Progenitor cell of endocrine pancreas (in vitro differentiated cells): ENCODE measurements around the gene ATAT1. TPM values are rescaled to one million over a fixed set of nuclear protein-coding genes. Genes with fewer than 3 reads are reported as not detected.

Experiments used
- DNase-seq: peaks from one replicate; pipeline ENCODE4 v3.0.0; 2021; ENCODE audit warnings: low spot score; ENCODE audit not compliant: unreplicated experiment
- H3K27ac Mint-ChIP-seq: 2 replicates; pipeline ENCODE4 v1.8.0; 2021; ENCODE audit warnings: mild to moderate bottlenecking, moderate library complexity, mixed read lengths
- H3K27me3 Mint-ChIP-seq: 2 replicates; pipeline ENCODE4 v1.8.0; 2021; ENCODE audit warnings: mixed read lengths
- H3K36me3 Mint-ChIP-seq: 2 replicates; pipeline ENCODE4 v1.8.0; 2022; ENCODE audit warnings: mixed read lengths; ENCODE audit not compliant: insufficient read depth
- H3K4me1 Mint-ChIP-seq: 2 replicates; pipeline ENCODE4 v1.8.0; 2021; ENCODE audit warnings: low read depth, mixed read lengths
- H3K4me3 Mint-ChIP-seq: 2 replicates; pipeline ENCODE4 v1.8.0; 2021; ENCODE audit warnings: low read depth, mild to moderate bottlenecking, moderate library complexity, mixed read lengths
- H3K9me3 Mint-ChIP-seq: 2 replicates; pipeline ENCODE4 v1.8.0; 2021; ENCODE audit warnings: low read depth, mixed read lengths
- total RNA-seq: library from RNA; stranded (reverse); gene quantifications from 2 replicates; pipeline ENCODE4 v1.2.1, GENCODE V29; 2021
- TF ChIP-seq, protein P1 (sequence below): fragments of 200-600 bp; sonication (generic); IDR thresholded peaks from one replicate; pipeline ENCODE4 v1.5.0; 2021; ENCODE audit warnings: antibody characterized with exemption, mild to moderate bottlenecking; ENCODE audit not compliant: unreplicated experiment

The ATAT1 gene
- total RNA-seq, 1 donor from 2014 or later = 71.2 TPM

DNA sequence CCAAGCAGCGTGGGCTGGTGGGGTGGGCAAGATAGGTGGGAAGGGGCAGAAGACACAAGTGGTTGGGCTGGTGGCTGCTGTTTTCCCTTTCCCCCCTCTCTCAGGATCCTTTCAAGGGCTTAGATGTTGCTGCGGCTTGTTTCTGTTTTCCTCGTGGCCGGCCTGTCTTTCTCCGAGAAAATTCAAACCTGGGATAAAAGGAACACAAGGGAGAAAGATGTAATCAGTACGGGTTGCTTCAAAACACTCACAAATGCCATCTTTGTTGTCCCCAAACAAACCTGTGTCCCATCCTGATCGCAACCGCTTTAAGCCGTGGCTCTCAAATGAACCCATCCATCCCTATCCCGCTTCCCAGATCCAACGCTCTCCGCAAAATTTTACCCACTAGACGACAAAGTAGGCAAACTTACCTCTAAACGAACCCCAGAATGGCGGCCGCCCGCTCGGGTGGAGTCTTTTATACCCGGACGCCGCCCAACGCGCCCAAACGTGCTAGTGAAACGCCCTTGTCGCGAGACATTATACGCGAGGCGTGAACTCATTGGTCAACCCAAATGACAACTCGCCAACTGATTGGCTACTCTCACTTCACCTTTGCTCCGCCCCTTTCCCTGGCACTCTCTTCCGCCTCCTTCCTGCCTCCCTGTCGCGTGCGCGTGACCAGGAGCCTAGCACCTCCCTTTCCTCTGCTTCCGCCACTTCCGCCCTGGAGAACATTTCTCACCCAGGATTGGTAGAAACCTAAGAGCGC, 9.7 kb upstream of the ATAT1 start, which contains the start of gene PPP1R10:
TSS of gene PPP1R10 (minus strand) at position 433 of the 754 bp plus-strand sequence. CDS start 7,299 bp downstream, outside the sequence.
- TF ChIP-seq, protein P1, sequence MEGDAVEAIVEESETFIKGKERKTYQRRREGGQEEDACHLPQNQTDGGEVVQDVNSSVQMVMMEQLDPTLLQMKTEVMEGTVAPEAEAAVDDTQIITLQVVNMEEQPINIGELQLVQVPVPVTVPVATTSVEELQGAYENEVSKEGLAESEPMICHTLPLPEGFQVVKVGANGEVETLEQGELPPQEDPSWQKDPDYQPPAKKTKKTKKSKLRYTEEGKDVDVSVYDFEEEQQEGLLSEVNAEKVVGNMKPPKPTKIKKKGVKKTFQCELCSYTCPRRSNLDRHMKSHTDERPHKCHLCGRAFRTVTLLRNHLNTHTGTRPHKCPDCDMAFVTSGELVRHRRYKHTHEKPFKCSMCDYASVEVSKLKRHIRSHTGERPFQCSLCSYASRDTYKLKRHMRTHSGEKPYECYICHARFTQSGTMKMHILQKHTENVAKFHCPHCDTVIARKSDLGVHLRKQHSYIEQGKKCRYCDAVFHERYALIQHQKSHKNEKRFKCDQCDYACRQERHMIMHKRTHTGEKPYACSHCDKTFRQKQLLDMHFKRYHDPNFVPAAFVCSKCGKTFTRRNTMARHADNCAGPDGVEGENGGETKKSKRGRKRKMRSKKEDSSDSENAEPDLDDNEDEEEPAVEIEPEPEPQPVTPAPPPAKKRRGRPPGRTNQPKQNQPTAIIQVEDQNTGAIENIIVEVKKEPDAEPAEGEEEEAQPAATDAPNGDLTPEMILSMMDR = no peak
- Mint-ChIP-seq H3K27ac (peak within 1 kb of the TSS; percentile 100), H3K27me3 (no peaks in the 10 kb centered on the region), H3K4me1 (peaks cover 26% of the 10 kb centered on the region), H3K36me3 (peaks cover 25% of the 10 kb centered on the region), H3K4me3 (peak within 1 kb of the TSS; percentile 100), H3K9me3 (no peaks in the 10 kb centered on the region)
- DNase-seq = peak; percentile 96

DNA sequence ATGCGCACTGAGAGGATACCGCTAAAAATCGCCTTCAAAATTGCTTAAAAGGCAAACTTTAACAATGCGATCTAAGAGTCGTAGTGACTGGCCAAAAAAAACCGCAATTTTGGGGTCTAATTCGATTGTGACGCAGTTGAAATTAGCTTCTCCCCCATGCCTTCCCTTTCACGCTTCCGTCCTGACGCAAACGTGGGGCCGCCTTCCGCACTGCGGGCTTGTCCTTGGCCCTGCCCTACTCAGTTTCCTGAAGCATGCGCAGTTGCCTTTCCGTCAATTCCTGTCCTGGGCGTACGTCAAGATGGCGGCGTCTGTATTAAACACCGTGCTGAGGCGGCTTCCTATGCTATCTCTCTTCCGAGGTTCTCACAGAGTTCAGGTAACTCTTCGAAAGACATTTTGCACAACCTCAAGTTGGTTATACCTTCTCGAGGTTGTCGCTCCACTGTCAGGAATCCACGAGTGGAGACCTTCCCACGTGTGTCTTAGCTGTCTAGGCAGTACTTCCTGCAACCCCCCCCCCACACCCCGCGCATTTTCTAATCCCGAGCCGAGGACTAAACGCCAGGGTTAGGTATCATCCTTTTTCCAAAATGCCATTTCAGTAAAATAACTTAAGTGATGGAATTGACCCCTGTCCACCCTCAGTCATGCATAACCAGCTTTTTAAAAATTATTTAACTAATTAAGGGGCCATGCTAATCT, 9.0 kb upstream of the ATAT1 start, which contains the start of gene MRPS18B:
TSS of gene MRPS18B (plus strand) at position 276 of the 705 bp plus-strand sequence. CDS start at position 302, 26 bp downstream.
- peak; percentile 84 for DNase-seq
- H3K27ac Mint-ChIP-seq = peak within 1 kb of the TSS; percentile 100
- H3K4me1 Mint-ChIP-seq = peaks cover 23% of the 10 kb centered on the region
- H3K9me3 Mint-ChIP-seq = no peaks in the 10 kb centered on the region
- TF ChIP-seq, protein P1 = no peak
- H3K4me3 Mint-ChIP-seq = peak within 1 kb of the TSS; percentile 100
- no peaks in the 10 kb centered on the region for H3K27me3 Mint-ChIP-seq
- H3K36me3 Mint-ChIP-seq = peaks cover 25% of the 10 kb centered on the region

GRCh38 chr6:30618270-30618797, 8.3 kb upstream of the ATAT1 start:
- peak overlapping the region; percentile 100 for H3K4me3 Mint-ChIP-seq

DNA sequence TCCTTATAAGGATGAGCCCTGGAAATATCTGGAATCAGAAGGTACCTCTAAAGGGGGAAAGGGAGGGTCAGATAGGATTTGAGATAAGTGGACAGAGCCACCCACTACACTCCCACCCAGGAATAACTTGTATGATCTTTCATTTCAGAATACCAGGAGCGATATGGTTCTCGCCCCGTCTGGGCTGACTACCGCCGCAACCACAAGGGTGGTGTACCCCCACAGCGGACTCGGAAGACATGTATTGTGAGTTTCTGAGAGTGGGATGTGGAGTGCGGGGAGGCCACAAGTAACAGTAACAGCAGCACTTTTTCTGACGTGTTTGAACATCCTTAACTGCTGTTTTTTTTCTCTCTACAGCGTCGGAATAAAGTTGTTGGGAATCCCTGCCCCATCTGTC, 7.1 kb upstream of the ATAT1 start:
- DNase-seq = no peak
- Mint-ChIP-seq H3K27me3 (no peaks in the 10 kb centered on the region), H3K36me3 (peaks cover 23% of the 10 kb centered on the region), H3K4me3 (no peak overlapping the region), H3K9me3 (no peaks in the 10 kb centered on the region), H3K4me1 (peaks cover 10% of the 10 kb centered on the region), H3K27ac (no peak overlapping the region)
- TF ChIP-seq, protein P1 = no peak

More at GRCh38 chr6:30618270-30618797, 8.3 kb upstream of the ATAT1 start:
- no peaks in the 10 kb centered on the region for H3K27me3 Mint-ChIP-seq
- no peaks in the 10 kb centered on the region for H3K9me3 Mint-ChIP-seq
- H3K36me3 Mint-ChIP-seq = peaks cover 25% of the 10 kb centered on the region
- peak overlapping the region; percentile 100 for H3K27ac Mint-ChIP-seq
- TF ChIP-seq, protein P1 = no peak
- peaks cover 19% of the 10 kb centered on the region for H3K4me1 Mint-ChIP-seq
- DNase-seq = no peak

DNA sequence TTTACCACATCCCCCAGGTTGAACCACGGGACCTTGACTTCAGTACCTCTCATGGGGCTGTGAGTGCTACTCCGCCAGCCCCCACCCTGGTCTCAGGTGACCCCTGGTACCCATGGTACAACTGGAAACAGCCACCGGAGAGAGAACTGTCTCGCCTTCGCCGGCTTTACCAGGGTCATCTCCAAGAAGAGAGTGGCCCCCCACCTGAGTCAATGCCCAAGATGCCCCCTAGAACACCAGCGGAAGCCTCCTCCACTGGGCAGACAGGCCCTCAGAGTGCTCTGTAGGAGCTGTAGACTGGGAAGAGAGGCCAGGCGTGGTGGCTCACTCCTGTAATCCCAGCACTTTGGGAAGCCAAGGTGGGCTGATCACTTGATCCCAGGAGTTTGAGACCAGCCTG, 1.2 kb upstream of the ATAT1 start:
- H3K27me3 Mint-ChIP-seq = no peaks in the 10 kb centered on the region
- peak overlapping the region; percentile 93 for H3K4me3 Mint-ChIP-seq
- no peaks in the 10 kb centered on the region for H3K9me3 Mint-ChIP-seq
- H3K27ac Mint-ChIP-seq = peak overlapping the region; percentile 47
- TF ChIP-seq, protein P1 = no peak
- peaks cover 13% of the 10 kb centered on the region for H3K36me3 Mint-ChIP-seq
- DNase-seq = no peak
- peaks cover 17% of the 10 kb centered on the region for H3K4me1 Mint-ChIP-seq
